Right lobe of liver (tissue), 4 donors: Measurements from ENCODE around the gene MYOG.

Experiments
- CTCF ChIP-seq, 4 donors: fragments of 200-600 bp in 3 of 4; fragments of 450-650 bp in 1 of 4; IDR thresholded peaks; one replicate each; pipeline versions ENCODE4 v1.5.1 to v1.8.0; 2016 to 2022; ENCODE audit warnings: antibody characterized with exemption in 4 of 4, mild to moderate bottlenecking in 2 of 4
- POLR2A ChIP-seq: fragments of 450-650 bp; IDR thresholded peaks from one replicate; pipeline ENCODE4 v1.6.1; 2017; ENCODE audit warnings: antibody characterized with exemption, mild to moderate bottlenecking
- donor health status: DM: no; HTN: no; CAD: no.
- donor health status: DM: no; HTN: no; CAD: no.
- donor health status: DM: no; HTN: yes; CAD: no.

GRCh38 chr1:203124011-203124410 is 38.2 kb upstream of the MYOG start:
- no peak for TF ChIP-seq CTCF (IDR thresholded peaks at IDR 0.05)
- TF ChIP-seq POLR2A = no peak
